ENCODE data around the gene NDUFA8.

Gene NDUFA8

GRCh38 chr9:122183501-122183900 is 23.9 kb upstream of the NDUFA8 start:
- no peak for DNase-seq

GRCh38 chr9:122180633-122181032 is 21.1 kb upstream of the NDUFA8 start:
- DNase-seq, result no peak

GRCh38 chr9:122179690-122180074 is 20.1 kb upstream of the NDUFA8 start:
- DNase-seq, result no peak

- no peak for DNase-seq
Observed at GRCh38 chr9:122179054-122179689, 19.6 kb upstream of the NDUFA8 start.

- no peak for DNase-seq
Observed at GRCh38 chr9:122176916-122177315, 17.3 kb upstream of the NDUFA8 start.

- DNase-seq, result no peak
Observed at GRCh38 chr9:122173670-122174069, 14.1 kb upstream of the NDUFA8 start.

- DNase-seq, result no peak
Observed at GRCh38 chr9:122172131-122172530, 12.6 kb upstream of the NDUFA8 start.

GRCh38 chr9:122168356-122168755 is 8.8 kb upstream of the NDUFA8 start:
- DNase-seq, result no peak

GRCh38 chr9:122164286-122164685 is 4.7 kb upstream of the NDUFA8 start:
- no peak for DNase-seq

GRCh38 chr9:122162415-122162814 is 2.8 kb upstream of the NDUFA8 start:
- no peak for DNase-seq

GRCh38 chr9:122159925-122160246 is 307 bp upstream of the NDUFA8 start:
- DNase-seq, result no peak

GRCh38 chr9:122158202-122158601 is 1.4 kb downstream of the NDUFA8 start:
- no peak for DNase-seq

GRCh38 chr9:122155796-122156195 is 3.8 kb downstream of the NDUFA8 start:
- DNase-seq, result no peak

- DNase-seq, result no peak
Observed at GRCh38 chr9:122151267-122151828, 8.2 kb downstream of the NDUFA8 start.

GRCh38 chr9:122145592-122145863 is 14.1 kb downstream of the NDUFA8 start:
- DNase-seq, result no peak

- no peak for DNase-seq
Observed at GRCh38 chr9:122144836-122145591, 14.6 kb downstream of the NDUFA8 start.

GRCh38 chr9:122143876-122144405 is 15.6 kb downstream of the NDUFA8 start:
- no peak for DNase-seq

- DNase-seq, result no peak
Observed at GRCh38 chr9:122143296-122143695, 16.3 kb downstream of the NDUFA8 start.

- DNase-seq, result no peak
Observed at GRCh38 chr9:122141671-122142070, 17.9 kb downstream of the NDUFA8 start.

GRCh38 chr9:122140368-122141193 is 19.0 kb downstream of the NDUFA8 start:
- DNase-seq, result no peak

GRCh38 chr9:122138560-122139268 is 20.9 kb downstream of the NDUFA8 start:
- DNase-seq, result no peak

- DNase-seq, result no peak
Observed at GRCh38 chr9:122135529-122135859, 24.1 kb downstream of the NDUFA8 start.
